ENCODE measurements around the gene DNM3. TPM values are rescaled to one million over a fixed set of nuclear protein-coding genes. Genes with fewer than 3 reads are reported as not detected.

Gene DNM3
- total RNA-seq, 1 experiment from 2014 or later, result 0.45 TPM

DNA sequence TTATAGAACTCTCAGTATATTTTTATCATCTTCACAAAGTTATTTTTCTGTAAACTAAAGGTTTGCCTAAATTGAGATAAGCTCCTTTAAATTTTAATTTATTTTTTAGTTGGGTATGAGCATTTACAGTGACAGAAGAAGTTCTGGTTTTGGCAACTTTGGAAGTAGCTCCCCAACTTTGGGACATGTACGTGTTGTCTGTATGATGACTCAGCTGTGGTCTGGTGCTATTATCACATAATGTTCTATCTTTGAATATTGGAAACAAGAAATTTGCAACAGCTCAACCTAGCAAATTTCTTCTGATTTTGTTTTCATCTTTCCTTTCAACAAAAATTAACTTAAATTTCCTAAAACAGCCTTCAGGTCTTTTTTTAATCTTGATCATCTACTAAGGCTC lies 532.6 kb downstream of the DNM3 start:
- Histone ChIP-seq H3K4me3 (ENCODE audit: low read length) (no peak overlapping the region), H3K79me2 (ENCODE audit: low read length) (no peaks in the 10 kb centered on the region), H3K36me3 (ENCODE audit: insufficient read depth, low read length) (no peaks in the 10 kb centered on the region), H3K4me2 (ENCODE audit: low read depth, low read length, poor library complexity, severe bottlenecking) (no peak overlapping the region), H3K27me3 (ENCODE audit: low read length) (no peaks in the 10 kb centered on the region), H3K9me3 (ENCODE audit: low read length) (no peaks in the 10 kb centered on the region), H4K20me1 (ENCODE audit: insufficient read depth, low read depth, low read length) (no peaks in the 10 kb centered on the region), H3K9ac (ENCODE audit: low read length) (no peak overlapping the region), H3K9me2 (replicated peaks; ENCODE audit: insufficient read depth, low read length) (no peaks in the 10 kb centered on the region), H3K27ac (ENCODE audit: low read length) (no peak overlapping the region), H2AFZ (ENCODE audit: low read length) (no peak overlapping the region), H3K4me1 (ENCODE audit: low read length) (no peaks in the 10 kb centered on the region)
- DNase-seq, result no peak

- Histone ChIP-seq H4K20me1 (ENCODE audit: insufficient read depth, low read depth, low read length) (no peaks in the 10 kb centered on the region), H3K4me1 (ENCODE audit: low read length) (no peaks in the 10 kb centered on the region), H3K9ac (ENCODE audit: low read length) (no peak overlapping the region), H3K4me3 (ENCODE audit: low read length) (no peak overlapping the region), H3K9me2 (replicated peaks; ENCODE audit: insufficient read depth, low read length) (no peaks in the 10 kb centered on the region), H3K4me2 (ENCODE audit: low read depth, low read length, poor library complexity, severe bottlenecking) (no peak overlapping the region), H2AFZ (ENCODE audit: low read length) (no peak overlapping the region), H3K9me3 (ENCODE audit: low read length) (no peaks in the 10 kb centered on the region), H3K36me3 (ENCODE audit: insufficient read depth, low read length) (no peaks in the 10 kb centered on the region), H3K27ac (ENCODE audit: low read length) (no peak overlapping the region), H3K27me3 (ENCODE audit: low read length) (no peaks in the 10 kb centered on the region), H3K79me2 (ENCODE audit: low read length) (no peaks in the 10 kb centered on the region)
- no peak for DNase-seq
Measured at GRCh38 chr1:172375211-172375631, 533.9 kb downstream of the DNM3 start.

DNA sequence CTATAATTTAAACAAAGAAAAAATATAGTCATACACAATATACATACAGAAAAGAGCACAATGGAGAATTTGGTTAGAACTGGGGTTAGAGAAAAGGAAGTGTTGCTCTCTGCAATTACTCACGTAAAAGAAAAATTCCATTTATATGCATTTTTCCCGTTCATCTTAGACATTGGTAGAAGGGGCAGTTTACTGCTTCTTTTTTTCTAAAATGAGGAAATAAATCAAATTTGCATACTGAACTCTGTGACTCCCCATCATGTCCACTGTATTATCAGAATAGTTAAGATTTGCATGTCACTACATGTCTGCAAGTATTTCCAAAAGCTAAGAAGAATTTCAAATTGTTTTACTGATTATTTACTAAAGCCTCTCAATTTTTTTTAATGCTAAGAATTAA lies 535.1 kb downstream of the DNM3 start:
- Histone ChIP-seq H3K79me2 (ENCODE audit: low read length) (no peaks in the 10 kb centered on the region), H3K9me3 (ENCODE audit: low read length) (no peaks in the 10 kb centered on the region), H3K27ac (ENCODE audit: low read length) (no peak overlapping the region), H3K4me2 (ENCODE audit: low read depth, low read length, poor library complexity, severe bottlenecking) (no peak overlapping the region), H3K36me3 (ENCODE audit: insufficient read depth, low read length) (no peaks in the 10 kb centered on the region), H3K4me1 (ENCODE audit: low read length) (no peaks in the 10 kb centered on the region), H3K9ac (ENCODE audit: low read length) (no peak overlapping the region), H2AFZ (ENCODE audit: low read length) (no peak overlapping the region), H3K27me3 (ENCODE audit: low read length) (no peaks in the 10 kb centered on the region), H4K20me1 (ENCODE audit: insufficient read depth, low read depth, low read length) (no peaks in the 10 kb centered on the region), H3K9me2 (replicated peaks; ENCODE audit: insufficient read depth, low read length) (no peaks in the 10 kb centered on the region), H3K4me3 (ENCODE audit: low read length) (no peak overlapping the region)
- DNase-seq, result no peak

DNA sequence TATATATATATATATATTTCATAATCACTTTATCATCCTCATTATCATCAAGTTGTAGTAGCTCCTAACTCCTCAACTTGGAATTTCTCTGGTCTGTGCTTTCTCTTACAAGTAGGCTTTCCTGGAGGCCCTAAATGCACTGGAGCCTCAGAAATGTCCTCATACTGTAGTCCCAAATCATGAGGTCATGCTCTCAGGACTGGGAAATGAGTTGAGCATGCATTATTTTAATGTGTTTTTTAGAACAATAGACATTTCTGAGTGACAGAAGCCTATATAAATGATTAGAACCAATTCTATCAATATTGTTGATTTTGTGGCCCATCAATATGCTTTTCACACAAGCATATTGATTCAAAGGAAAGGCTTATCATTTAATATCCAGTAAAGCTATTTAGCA lies 536.3 kb downstream of the DNM3 start:
- Histone ChIP-seq H3K9me3 (ENCODE audit: low read length) (no peaks in the 10 kb centered on the region), H3K27me3 (ENCODE audit: low read length) (no peaks in the 10 kb centered on the region), H3K9me2 (replicated peaks; ENCODE audit: insufficient read depth, low read length) (no peaks in the 10 kb centered on the region), H3K9ac (ENCODE audit: low read length) (no peak overlapping the region), H3K4me3 (ENCODE audit: low read length) (no peak overlapping the region), H3K36me3 (ENCODE audit: insufficient read depth, low read length) (no peaks in the 10 kb centered on the region), H4K20me1 (ENCODE audit: insufficient read depth, low read depth, low read length) (no peaks in the 10 kb centered on the region), H3K4me2 (ENCODE audit: low read depth, low read length, poor library complexity, severe bottlenecking) (no peak overlapping the region), H2AFZ (ENCODE audit: low read length) (no peak overlapping the region), H3K4me1 (ENCODE audit: low read length) (no peaks in the 10 kb centered on the region), H3K79me2 (ENCODE audit: low read length) (no peaks in the 10 kb centered on the region), H3K27ac (ENCODE audit: low read length) (no peak overlapping the region)
- DNase-seq, result no peak

GRCh38 chr1:172378109-172378760 lies 536.9 kb downstream of the DNM3 start:
- H3K27me3 ChIP-seq (ENCODE audit: low read length), result no peaks in the 10 kb centered on the region
- no peak overlapping the region for H3K27ac ChIP-seq (ENCODE audit: low read length)
- no peaks in the 10 kb centered on the region for H3K79me2 ChIP-seq (ENCODE audit: low read length)
- H4K20me1 ChIP-seq (ENCODE audit: insufficient read depth, low read depth, low read length), result no peaks in the 10 kb centered on the region
- no peaks in the 10 kb centered on the region for H3K4me1 ChIP-seq (ENCODE audit: low read length)
- no peaks in the 10 kb centered on the region for H3K9me2 ChIP-seq (replicated peaks; ENCODE audit: insufficient read depth, low read length)
- no peak for DNase-seq
- H2AFZ ChIP-seq (ENCODE audit: low read length), result no peak overlapping the region
- no peaks in the 10 kb centered on the region for H3K9me3 ChIP-seq (ENCODE audit: low read length)
- no peak overlapping the region for H3K4me3 ChIP-seq (ENCODE audit: low read length)
- no peak overlapping the region for H3K4me2 ChIP-seq (ENCODE audit: low read depth, low read length, poor library complexity, severe bottlenecking)
- H3K9ac ChIP-seq (ENCODE audit: low read length), result no peak overlapping the region
- no peaks in the 10 kb centered on the region for H3K36me3 ChIP-seq (ENCODE audit: insufficient read depth, low read length)

DNA sequence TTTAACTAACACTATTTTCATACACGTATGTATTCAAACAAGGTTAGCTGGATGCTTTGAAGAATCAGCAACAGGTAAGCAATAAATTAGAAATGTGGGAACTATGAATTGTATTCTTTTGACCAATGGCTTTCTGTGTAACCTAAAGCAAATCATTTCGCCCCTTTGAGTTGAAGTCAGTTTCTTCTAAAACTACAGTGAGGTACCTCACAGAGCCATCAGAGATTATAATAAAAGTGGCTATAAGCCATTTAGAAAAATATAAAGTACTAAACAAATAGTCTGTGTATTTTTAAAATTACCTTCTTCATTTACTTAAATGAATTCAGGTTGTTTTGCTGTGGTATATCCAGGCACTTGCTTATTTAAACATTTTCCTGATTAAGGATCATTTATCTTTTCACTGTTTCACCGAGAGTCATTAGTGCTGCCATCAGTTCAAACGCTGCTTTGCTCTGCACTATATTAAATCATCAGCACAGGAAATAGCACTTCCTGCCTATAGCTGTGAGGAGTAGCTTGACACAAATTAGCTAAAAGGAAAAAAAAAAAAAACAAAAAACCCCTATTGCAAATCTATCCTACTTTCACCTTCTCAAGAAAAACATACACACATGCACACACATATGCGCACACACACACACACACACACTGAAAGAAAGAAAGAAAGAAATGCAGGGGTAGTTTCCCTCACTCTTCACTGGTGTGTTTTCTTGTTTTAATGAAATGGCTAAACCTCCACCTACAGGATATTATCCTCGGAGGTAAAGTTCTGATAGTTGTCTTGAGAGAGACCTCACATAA lies 539.3 kb downstream of the DNM3 start:
- no peak for DNase-seq
- Histone ChIP-seq H3K9ac (ENCODE audit: low read length) (no peak overlapping the region), H3K27ac (ENCODE audit: low read length) (no peak overlapping the region), H3K79me2 (ENCODE audit: low read length) (no peaks in the 10 kb centered on the region), H4K20me1 (ENCODE audit: insufficient read depth, low read depth, low read length) (no peaks in the 10 kb centered on the region), H3K4me1 (ENCODE audit: low read length) (no peaks in the 10 kb centered on the region), H3K27me3 (ENCODE audit: low read length) (no peaks in the 10 kb centered on the region), H2AFZ (ENCODE audit: low read length) (no peak overlapping the region), H3K36me3 (ENCODE audit: insufficient read depth, low read length) (no peaks in the 10 kb centered on the region), H3K9me3 (ENCODE audit: low read length) (no peaks in the 10 kb centered on the region), H3K4me3 (ENCODE audit: low read length) (no peak overlapping the region), H3K9me2 (replicated peaks; ENCODE audit: insufficient read depth, low read length) (no peaks in the 10 kb centered on the region), H3K4me2 (ENCODE audit: low read depth, low read length, poor library complexity, severe bottlenecking) (no peak overlapping the region)

- H3K4me3 ChIP-seq (ENCODE audit: low read length), result no peak overlapping the region
- H3K36me3 ChIP-seq (ENCODE audit: insufficient read depth, low read length), result no peaks in the 10 kb centered on the region
- no peak overlapping the region for H3K9ac ChIP-seq (ENCODE audit: low read length)
- no peak overlapping the region for H3K27ac ChIP-seq (ENCODE audit: low read length)
- no peaks in the 10 kb centered on the region for H3K9me3 ChIP-seq (ENCODE audit: low read length)
- no peaks in the 10 kb centered on the region for H3K27me3 ChIP-seq (ENCODE audit: low read length)
- H3K9me2 ChIP-seq (replicated peaks; ENCODE audit: insufficient read depth, low read length), result no peaks in the 10 kb centered on the region
- no peaks in the 10 kb centered on the region for H3K79me2 ChIP-seq (ENCODE audit: low read length)
- no peaks in the 10 kb centered on the region for H3K4me1 ChIP-seq (ENCODE audit: low read length)
- no peak for DNase-seq
- no peak overlapping the region for H3K4me2 ChIP-seq (ENCODE audit: low read depth, low read length, poor library complexity, severe bottlenecking)
- H2AFZ ChIP-seq (ENCODE audit: low read length), result no peak overlapping the region
- H4K20me1 ChIP-seq (ENCODE audit: insufficient read depth, low read depth, low read length), result no peaks in the 10 kb centered on the region
Measured at GRCh38 chr1:172381946-172382345, 540.6 kb downstream of the DNM3 start.

- Histone ChIP-seq H3K4me1 (ENCODE audit: low read length) (no peaks in the 10 kb centered on the region), H3K36me3 (ENCODE audit: insufficient read depth, low read length) (no peaks in the 10 kb centered on the region), H3K4me2 (ENCODE audit: low read depth, low read length, poor library complexity, severe bottlenecking) (no peak overlapping the region), H3K27ac (ENCODE audit: low read length) (no peak overlapping the region), H3K9me3 (ENCODE audit: low read length) (no peaks in the 10 kb centered on the region), H2AFZ (ENCODE audit: low read length) (no peak overlapping the region), H3K9ac (ENCODE audit: low read length) (no peak overlapping the region), H4K20me1 (ENCODE audit: insufficient read depth, low read depth, low read length) (no peaks in the 10 kb centered on the region), H3K9me2 (replicated peaks; ENCODE audit: insufficient read depth, low read length) (no peaks in the 10 kb centered on the region), H3K27me3 (ENCODE audit: low read length) (no peaks in the 10 kb centered on the region), H3K4me3 (ENCODE audit: low read length) (no peak overlapping the region), H3K79me2 (ENCODE audit: low read length) (no peaks in the 10 kb centered on the region)
- DNase-seq, result no peak
Measured at GRCh38 chr1:172382406-172382805, 541.1 kb downstream of the DNM3 start.
